Bone marrow (tissue), 2 donors: ENCODE data around the gene UBR4.

ENCODE experiments used
- DNase-seq, 2 donors: peaks; one replicate each; lab custom pipeline; 2025; lab: John Stamatoyannopoulos, UW

Gene UBR4

DNA sequence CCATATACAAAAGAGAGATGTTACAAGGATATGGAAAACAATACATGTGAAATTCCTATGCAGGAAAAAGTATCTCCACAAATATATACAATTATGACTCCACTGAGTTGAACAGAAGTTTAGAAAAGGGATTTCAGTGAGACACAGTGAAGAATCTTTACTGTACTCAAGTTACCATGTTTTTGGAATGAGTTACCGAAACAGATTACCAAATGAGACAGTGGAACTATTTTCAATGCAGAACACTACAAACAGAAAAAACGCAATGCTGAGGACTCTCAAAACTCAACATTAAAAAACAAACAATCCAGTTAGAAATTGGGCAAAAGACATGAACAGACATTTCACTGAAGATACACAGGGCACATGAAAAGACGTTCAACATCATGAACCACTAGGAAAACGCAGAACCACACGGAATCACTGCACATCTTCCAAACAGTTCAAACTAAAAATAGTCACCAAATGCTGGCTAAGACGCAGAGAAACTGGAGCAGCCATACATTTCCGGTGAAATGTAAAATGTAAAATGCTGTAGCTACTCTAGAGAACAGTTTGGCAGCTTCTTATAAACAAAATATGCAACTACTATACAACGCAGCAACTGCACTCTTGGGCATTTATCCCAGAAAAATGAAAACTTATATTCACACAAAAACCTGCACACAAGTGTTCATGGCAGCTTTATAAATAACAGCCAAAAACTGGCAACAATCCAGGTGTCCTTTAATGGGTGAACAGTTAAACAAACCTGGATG, 118.7 kb downstream of the UBR4 start:
- DNase-seq, result no peak

DNA sequence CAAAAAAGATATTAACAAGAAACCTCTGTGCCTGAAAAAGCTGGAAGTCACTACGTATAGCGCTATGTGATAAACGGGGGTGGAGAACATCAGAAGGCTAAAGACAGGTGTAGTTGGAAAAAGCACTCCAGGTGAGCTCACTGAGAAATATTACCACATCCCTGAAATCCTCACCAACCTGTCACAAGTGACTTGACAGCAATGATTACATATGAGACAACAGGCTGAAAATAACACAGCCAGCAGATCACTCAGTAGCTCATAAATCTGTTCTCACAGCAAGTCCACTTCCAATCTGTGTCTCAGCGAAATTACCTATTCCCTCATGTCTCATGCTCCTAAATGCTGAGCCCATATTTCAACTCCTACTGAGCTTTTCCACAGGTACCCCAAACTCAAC, 120.5 kb downstream of the UBR4 start:
- DNase-seq, result no peak

DNA sequence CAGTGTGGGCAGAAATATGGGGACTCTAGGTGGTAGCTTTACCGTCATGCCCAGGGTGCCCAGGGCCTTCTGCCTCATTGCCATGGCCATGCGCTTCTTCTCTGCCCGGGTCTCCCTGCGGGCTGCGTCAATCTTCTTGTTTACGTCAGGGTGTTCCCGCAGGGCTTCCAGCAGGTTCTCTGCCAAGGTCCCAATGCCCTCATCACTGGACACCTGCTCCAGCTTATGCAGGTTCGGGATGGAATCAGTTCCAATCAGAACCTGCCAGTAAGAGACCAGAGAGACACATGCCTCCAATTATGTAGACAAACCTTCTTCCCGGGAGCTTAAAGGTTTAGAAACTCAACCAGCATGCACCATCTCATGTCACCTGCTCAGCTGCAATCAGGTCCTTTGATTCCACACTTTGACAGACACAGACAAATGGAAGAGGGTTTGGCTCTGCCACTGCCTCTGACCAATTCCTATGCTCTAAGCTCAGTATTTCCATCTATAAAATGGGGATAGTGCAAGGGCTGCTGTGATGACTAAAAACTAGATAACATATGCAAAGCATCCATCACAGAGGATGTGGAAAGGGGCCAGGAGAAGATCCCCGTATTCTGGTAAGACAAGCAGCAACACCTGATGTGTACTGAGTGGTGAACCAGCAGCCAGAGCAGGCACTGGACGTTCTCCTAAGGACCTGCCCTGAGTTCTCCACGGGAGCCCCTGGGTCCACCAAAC, 121.2 kb downstream of the UBR4 start:
- DNase-seq, result no peak

DNA sequence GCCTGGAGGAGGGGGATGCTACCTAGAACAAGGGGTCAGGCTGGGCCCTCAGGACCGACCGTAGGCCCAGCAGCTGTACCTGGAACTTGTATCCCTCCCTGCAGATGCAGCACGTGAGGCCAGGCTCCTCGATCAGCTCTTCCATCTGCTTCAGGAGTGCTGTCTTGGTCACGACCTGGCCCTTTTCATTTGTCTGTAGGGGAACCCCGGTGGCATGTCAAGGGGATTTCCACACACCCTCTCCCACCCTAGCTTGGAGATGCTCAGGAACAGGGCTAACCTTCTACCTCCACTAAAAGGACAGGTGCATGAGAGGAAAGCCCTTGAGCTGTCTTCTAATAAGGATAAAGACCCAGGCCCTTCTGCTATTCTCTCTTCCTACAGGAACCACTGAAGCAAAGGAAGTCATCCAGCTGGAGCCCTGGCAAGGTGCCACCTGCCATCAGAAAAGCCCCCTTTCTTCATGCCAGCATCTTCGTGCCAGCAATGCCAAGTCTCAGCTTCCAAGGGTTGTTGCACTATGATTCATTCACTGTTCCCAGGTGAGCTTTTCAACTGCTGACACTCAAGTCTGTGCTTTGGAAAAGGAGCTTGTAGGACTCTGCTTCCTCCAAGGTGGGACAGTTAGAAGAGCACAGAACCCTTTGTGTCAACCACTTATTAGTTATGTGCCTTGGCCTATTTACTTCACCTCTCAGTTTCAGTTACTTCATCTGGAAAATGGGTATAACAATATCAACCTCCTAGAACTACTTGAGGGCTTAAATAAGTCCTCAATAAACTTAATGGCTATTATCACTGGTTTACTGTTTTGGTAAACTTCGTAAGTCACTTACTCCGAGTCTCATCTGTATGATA, 122.1 kb downstream of the UBR4 start:
- DNase-seq, result no peak

DNA sequence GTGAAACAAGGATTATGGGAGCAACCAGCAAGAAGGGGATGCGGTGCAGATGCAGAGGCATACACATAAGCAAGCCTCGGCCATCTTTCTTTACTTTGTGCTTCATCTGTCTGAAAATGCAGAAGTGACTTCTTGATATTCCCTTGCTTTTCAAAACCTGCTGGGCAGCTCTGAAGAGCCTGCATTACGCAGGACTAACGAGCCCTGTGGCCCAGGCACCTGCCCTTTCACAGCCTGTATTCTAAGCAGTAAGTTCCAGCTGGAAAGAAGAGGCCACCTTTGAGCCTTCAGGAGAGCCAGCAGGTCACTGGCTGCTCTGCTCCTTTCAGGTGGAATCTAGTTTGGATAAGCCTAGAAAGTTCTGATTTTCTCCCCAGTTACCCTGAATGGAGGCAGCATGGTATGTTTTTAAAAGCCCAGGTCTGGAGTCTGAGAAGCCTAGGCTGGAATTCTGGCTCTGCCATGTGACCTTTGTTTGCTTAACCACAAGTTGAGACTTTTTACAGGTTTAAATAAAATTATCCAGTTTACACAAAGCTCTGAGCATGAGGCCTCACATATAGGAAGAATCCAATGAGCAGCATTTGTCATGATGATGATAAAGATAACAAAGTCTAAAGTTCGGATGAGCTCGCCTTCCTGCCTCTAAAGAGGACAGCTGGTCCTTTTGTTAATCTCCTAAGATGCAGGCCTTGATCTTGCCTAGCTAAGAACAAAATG, 122.9 kb downstream of the UBR4 start:
- no peak for DNase-seq

DNA sequence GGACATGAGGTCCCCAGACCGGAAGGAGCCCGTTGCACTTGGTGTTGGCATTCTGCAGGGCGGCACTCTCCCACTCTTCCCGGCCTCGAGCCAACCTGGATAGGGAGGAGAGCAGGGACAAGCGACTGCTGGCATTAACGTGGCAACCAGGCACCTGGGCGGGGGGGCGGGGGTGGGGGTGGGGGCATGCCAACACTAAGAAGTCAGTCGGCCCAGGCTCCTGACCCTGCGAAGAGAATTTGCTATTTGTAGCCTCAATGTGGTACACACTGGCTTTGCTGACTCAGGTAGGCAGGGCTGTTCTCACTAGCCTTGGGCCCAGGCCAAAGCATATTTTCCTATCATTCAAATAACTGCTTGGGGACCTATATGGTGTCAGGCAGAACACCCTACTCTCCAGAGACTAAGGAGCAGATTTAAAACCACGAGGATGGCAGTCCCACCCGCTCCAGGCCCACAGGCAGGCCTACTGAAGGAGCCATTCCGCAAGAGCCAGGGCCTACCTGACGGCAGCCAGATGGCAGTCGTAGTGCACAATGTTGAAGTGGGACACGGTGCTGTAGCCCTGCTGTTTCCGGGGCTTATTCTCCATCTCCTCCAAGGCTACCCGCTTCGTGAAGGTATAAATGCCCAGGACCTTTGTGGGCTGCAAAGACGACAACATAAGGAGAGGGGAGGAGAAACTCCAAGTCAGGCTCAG, 123.7 kb downstream of the UBR4 start:
- no peak for DNase-seq

DNA sequence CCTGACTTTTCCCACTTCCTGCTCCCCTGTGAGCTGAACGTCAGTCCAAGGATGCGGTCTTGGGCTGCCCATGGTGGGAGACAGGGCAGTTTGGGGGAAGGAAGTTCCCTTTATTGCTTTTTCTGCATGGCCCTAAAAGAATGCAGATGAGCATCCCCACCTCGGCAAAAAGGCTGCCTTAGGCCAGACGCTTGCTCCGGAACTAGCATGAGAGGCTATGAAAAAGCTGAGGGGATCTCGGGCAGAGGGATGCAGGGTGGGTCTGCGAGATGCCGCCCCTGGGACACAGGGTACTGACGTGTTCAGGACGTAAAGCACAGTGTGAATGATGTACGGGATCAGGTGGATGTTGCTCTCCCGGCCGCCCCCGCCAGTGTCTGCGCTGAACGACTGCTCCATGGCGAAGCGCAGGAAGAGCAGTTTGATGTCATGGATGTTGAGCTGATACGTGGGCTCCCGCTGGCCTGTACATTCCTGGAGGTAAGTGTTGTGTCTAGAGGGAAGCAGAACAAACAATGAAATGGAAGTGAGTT, 125.8 kb downstream of the UBR4 start:
- DNase-seq, result no peak

DNA sequence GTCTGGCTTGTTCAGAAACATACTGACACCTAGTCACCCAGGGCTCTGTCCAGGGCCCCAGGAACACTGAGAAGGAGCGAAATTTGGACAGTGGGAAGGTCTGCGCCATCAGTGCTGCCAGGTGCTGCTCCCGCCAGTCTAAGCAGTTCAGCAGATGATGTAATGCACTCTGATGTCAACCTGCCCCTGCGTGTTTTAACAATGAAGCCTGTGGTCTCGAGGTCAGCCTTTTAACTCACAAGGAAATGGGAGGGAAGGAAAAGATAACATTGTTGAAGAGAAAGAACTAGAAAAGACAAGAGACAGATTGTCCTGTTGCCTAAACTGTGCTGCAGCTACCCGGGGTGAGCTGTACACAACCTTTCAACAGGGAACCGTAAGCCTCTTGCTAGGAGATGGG, 127.0 kb downstream of the UBR4 start:
- DNase-seq, result no peak

DNA sequence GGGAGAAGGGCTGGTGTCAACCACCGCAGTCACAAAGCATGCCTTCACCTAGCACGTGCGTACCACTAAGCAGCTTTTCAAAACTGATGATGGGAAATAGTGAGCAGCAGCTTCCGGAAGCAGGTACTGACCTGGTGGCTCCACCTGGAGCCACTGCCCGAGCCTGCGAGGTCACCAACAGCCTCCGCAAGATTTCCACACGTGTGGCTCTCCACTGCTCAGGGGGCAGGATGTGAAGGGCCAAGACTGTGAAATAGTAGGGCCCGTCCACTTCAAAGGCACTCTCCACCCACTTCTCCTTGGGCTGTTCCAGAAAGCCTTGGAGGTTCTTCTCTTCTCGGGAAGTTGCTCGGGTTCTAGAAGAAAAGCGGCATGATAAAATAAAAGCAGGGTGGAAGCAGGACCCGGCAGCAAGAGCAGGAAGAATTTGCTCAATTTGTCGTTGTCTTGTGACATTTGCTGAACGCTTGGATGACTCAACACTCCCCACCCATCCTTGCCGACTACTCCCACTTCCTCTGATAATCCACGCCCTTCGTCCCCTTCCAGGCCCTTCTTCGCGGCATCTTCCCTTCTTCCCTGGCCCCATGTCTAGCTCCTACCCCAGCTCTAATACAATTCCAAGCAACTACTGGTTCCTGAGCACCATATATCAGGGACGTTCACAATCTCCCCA, 128.7 kb downstream of the UBR4 start:
- peak in 1 of 2 donors; percentile 43 for DNase-seq

DNA sequence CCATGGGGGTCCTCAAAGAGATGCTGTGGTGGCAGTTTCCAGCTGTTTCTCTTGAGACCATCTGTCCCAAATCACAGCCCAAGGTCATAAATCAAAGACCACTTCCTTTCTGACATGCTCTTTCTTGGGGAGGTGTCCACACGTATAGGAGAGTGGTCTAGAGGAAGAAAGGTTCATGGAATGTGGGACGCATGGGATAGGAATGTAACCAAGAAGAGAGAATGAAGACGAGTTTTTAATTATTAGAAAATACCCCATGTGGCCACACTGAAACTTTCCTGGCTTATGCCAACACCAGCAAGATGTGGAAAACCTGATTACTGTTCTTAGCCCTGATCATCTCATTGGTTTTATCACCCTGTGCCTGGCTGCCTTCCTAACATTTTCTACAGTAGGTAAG, 129.3 kb downstream of the UBR4 start:
- DNase-seq, result no peak

DNA sequence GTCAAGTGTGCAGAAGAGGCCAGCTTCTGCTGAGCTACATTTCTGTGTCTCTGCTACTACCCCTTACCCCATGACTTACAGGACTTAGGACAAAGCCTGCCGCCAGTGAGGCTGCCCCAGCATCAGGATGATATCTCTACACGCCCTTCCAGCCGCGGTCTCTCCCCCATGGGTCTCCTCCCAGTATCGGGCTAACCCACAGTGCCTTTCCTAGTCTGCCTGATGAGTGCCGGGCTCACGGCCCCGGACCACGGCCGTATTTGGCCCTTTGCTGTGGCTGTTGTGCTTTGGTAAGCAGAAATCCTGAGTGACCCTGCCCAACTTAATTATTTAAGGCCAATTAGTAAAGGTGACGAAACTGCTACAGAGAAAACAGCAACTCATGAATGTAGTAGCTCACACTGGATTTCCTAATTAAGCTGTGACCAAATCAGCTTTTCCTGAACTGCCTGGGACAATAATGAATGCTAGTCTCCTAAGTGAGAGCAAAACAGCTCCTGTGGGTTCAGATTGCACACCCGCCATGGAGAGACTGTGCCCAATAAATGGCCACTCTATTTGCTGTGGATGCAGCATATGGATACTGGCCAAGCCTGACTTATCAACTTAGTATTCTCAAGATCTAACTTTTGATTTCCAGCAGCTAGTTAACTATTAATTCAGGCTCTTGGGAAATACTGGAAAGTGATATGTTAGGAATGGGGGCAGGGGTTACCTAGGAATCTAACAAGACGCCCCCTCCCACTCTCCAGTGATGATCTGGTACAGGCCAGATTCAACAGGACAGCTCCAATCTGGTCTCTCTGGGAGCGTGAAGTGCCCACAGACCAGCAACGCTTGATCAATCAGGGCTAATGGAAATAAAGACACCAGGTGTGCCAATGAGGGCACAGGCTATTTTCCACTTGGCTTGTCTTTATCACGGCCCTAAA, 130.3 kb downstream of the UBR4 start:
- no peak for DNase-seq

DNA sequence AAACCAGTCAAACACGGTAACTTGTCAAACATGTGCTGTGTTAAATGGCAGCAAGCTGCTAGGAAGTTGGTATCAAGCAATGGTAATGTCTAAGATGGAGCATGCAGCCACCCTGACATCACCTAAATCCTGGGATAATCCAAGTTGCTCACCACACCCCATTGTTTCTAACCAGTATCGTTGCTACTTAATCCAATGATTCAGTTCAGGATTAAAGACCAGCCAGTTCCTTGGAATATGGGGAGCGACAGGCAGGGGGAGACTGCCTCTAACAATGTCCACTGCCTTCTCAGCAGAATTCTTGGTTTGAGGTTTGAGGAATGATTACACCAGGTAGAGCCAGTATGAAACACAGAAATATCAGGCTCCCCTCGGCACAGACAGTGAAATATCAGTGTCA, 131.5 kb downstream of the UBR4 start:
- no peak for DNase-seq

DNA sequence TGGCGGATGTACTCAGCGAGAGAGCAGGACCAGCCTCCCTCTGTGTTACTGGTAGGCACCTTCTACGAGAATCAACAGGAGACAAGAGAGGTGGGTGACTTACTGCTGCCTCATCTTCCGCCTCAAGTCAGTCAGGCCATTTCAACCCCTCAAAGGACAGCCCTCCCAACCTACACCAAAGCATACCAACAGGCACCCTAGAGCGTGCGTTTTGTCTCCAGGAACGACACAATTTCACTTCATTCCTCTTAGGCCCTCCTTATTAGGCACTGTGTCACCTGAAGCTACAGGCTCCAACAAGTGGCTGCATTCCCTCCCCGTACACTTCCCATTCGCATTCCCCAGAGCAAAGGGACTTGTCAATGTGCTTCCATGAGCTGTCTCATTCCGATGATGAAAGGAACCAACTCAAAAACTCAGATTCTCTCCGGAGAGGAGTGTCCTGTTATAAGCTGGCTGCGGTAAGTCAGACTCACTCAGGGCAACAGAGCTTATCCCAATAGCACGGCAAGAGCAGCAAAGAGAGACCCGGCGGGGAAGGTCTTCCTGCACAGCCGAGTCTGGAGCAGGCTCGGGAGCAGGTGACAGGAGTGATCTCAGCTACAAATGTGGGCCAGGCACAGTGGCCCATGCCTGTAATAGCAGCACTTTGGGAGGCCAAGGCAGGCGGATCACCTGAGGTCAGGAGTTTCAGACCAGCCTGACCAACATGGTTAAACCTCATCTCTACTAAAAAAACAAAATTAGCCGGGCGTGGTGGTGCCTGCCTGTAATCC, 133.0 kb downstream of the UBR4 start:
- DNase-seq, result no peak

DNA sequence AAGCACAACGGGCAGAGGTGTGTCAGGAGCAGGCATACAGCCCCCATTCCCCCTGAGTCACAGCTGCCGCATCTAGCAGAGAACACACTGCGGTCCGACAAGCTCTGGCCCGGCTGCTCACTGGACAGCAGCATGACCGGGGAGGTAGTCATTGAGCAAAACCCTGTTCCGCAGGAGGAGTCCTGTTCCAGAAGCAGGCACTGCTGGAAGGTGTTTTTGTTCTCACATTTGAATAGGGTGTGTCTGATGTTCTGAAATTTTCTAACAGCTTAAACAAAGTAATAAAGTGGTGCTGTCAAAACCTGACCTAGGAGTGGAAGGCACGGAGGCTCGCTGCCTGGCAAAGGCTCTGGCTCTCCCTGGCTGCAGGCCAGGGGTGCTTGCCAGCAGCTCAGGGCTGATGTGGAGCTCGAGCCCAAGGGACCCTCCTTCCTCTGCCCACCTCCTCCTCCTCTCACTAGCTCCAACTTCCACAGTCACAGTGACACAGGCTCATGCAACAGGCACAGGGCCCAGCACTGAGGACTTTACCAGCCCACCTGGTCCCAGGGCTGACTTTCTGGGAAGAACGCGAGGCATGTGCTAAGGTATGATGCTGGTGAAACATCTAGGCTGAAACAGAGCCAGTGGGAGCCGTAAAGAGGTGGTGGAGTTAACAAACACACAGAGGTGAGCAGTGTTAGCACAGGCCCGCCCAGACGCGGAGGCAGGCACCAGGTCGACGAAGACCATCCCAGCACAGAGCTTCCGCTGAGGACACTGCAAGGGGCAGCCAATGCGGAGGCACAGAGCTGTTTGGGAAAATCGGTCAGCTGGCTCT, 135.0 kb downstream of the UBR4 start:
- DNase-seq, result no peak

DNA sequence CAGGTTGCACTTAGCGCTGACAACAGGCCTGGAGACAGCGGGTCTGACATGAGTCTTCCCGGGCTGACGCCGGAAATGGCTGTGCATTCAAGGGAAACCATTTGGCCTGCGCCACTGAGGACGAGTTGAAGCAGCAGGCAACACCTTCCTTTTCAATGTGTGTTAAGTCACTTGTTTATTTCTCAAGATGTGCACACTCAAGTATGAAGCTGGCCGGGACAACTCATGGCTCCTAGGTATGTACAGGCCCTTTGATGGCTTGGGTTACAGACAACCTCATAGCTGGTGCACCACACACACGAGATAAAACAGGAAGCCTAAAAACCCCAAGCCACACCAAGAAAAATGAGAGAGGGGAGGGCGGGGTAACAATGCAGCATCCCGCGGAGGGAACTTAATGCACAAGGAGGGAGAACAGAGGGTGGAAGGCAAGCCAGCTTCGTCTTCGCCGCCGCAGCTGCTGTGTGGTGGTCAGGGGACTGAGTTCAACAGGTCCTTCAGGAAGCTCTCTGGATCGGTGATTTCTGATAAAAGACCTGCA, 135.6 kb downstream of the UBR4 start:
- DNase-seq, result no peak

DNA sequence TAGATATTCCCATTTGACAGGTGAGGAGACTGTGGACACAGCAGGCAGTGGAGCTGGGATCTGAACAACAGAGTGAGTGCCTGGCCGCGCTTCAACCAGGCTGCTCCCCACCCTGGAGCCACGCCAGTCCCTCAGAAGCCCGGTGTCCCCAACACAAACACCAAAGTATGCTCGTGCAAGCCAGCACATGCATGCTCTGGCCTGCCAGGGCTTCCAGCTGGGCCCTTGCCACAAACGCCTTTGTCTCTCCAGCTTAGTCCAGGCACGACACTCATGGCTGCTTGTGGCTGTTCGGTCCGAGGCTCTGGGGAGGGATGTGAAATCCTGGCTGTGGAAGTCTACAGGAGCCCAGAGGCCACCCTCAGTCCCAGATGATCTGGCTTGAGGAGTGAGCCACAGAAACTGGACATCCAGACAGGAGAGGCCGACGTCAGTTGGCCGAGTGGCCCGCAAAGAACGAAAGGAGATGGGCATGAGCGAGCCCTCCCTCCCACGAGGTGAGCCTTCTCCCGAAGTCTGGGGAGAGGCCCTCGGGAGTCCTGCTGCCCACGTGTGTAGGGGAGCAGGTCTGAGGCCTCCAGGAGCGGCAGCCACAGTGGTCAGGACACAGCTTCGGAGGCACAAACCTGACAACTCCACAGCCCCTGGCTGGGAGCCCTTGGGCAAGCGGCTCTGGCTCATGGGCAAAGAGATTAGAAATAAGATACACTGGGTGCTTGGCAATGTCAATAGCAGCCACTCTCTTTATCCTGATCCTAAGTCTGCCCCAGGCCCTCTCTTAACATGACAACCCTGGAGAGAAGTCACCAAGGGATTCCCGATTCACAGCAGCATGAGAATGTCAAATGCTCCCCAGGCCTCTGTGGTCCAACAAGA, 136.5 kb downstream of the UBR4 start:
- no peak for DNase-seq
